ENCODE data around the gene PARD3.
"Not testable (repeated sequence)": the region's sequence is repeated elsewhere in the genome, so short reads cannot be mapped to it uniquely, and the experiment has no call there.

PARD3 gene

GRCh38 chr10:34369120-34369519, 446.0 kb downstream of the PARD3 start:
- no peak for FAIRE-seq

DNA sequence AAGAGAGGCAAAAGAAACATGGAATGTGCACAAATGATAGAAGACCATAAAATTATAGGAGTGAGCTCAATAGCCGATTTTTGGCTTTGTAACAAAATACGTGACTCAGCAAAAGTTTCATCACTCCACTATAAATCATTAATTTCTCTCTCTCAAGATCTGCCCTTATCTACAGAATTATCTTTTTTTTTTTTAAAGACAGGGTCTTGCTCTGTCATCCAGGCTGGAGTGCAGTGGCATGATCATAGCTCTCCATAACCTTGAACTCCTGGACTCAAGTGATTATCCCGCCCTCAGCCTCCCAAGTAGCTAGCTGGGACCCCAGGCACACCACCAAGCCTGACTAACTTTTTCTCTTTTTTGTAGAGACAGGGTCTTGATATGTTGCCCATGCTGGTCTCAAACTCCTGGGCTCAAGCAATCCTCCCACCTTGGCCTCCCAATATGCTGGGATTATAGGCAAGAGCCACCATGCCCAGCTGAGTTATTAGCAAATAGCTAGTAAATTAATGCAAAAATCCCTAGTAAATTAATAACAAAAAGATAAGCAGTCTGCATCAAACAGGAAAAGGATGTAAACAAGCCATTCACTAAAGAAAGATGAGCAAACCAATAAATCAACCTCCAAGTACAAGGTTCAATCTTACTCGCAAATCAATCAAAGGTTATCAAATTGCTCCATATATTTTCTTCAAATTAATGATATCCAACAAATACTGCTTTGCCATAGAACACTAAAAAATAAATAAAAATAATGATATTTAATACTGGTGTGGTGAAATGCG, 450.7 kb downstream of the PARD3 start:
- no peak for FAIRE-seq

DNA sequence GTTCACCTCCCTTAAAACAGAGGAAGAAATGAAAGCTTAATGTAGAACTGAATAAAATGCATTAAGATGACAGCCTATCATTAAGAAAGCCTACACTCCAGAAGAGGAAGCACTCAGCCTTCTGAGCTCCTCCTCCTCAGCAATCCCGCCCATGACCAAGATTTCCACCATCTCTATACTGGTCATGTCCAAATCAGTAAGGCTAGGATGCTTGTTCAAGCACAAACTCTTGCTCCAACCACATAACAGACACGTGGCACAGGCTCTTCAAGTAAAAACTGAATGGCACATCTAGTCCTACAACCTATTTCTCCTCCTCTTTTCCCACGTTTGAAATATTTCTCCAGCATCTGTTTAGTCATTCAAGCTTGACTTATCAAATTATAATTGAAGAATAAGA, 454.1 kb downstream of the PARD3 start:
- no peak for FAIRE-seq

GRCh38 chr10:34359435-34359813, 455.7 kb downstream of the PARD3 start:
- no peak for FAIRE-seq

- no peak for FAIRE-seq
Measured at GRCh38 chr10:34358729-34359434, 456.2 kb downstream of the PARD3 start.

DNA sequence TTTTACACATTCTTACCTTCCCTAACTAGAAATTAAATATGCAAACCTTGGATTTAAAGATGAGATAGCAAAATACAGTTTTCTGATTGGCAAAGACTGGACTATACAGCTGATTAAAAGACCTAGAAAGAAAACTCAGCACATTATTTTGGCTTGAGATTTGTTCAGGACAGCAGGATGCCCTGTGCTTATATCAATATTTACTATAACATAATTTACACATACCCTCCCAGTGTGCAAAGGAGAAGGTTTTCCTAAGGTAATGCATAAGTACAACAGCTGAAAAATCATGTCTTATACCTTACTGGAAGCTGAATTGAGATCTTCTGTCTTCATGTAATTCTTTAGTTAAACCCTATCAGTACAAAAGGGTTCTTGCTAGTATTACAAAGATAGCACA, 458.6 kb downstream of the PARD3 start:
- FAIRE-seq = no peak

DNA sequence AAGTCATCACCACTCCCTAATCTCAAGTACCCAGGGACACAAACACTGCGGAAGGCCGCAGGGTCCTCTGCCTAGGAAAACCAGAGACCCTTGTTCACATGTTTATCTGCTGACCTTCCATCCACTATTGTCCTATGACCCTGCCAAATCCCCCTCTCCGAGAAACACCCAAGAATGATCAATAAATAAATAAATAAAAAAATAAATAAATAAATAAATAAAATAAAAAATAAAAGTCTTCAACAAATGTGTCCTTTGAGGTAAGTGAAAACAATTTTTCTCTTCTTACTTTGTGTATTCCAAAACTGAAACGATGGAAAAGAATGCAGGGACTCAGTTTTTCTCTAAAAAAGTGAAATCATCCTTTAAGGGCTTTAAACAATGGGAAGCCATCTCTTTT, 461.6 kb downstream of the PARD3 start:
- peak; percentile 82 for FAIRE-seq

- FAIRE-seq = not testable (repeated sequence)
Measured at GRCh38 chr10:34352599-34353204, 462.4 kb downstream of the PARD3 start.

- FAIRE-seq = no peak
Measured at GRCh38 chr10:34351161-34351560, 463.9 kb downstream of the PARD3 start.

GRCh38 chr10:34348917-34349485, 466.1 kb downstream of the PARD3 start:
- FAIRE-seq = no peak

GRCh38 chr10:34348021-34348420, 467.1 kb downstream of the PARD3 start:
- FAIRE-seq = no peak

- no peak for FAIRE-seq
Measured at GRCh38 chr10:34347131-34347530, 468.0 kb downstream of the PARD3 start.

DNA sequence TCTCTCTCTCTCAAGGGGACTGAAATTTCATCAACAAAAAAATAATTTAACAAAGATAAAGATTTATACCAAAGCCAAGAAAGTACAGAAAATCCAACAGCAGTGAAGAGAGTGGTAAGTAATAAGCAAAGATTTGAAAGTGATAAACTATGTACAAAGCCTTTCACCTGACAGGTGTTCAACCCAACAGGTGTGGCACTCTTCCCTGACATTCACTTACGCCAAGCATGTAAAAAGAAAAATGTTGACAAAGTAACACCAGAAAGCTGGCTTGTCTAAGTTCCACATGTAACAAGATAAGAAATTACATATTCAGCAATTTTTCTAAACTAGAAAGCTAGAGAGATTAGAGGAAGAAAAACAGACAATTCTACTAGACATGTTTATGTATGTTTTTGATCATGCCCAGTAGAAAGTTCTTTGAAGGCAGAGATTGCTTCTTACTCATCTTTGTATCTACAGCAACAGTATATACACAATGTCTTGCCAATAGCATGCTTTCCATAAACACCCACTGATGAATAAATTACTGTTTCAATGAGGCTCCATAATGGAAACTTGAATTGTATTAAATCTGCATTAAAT, 468.5 kb downstream of the PARD3 start:
- no peak for FAIRE-seq

GRCh38 chr10:34345383-34345782, 469.7 kb downstream of the PARD3 start:
- no peak for FAIRE-seq

GRCh38 chr10:34343764-34344163, 471.3 kb downstream of the PARD3 start:
- peak; percentile 23 for FAIRE-seq

DNA sequence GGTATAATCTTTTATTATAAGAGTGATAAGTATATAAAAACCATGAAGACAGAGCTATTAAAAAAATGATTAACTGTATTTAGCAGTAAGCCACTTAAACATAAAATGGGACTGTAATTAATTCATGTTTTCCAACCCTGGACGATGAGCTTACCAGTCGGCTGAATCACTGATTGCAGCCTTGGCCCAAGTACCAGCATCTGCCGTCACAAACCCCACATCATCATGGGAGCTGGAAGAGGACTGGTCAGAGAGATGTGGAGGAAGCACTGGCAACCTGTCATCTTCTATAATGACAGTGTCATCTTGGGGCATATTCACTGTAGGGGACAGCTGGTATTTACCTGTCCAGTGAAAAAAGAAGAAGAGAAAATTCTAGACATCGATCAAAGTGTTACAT, 473.6 kb downstream of the PARD3 start:
- no peak for FAIRE-seq

DNA sequence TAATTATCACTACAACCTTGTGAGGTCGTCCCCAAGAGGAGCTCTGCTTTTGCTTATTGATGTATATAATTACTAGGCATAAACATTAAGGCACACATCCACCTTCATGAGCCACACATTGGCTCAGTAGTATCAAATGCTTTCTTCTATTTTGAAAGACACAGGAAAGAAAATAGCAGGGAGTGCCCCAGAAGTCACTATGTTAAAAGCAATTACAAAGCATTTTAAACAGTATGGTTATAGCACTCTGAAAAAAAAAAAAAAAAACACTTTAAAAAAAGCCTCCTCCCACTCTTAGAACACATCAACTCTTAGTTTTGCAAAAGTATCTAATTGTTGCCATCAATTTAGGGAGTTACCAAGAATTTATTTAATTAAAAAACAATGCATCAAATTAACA, 474.2 kb downstream of the PARD3 start:
- peak; percentile 96 for FAIRE-seq

DNA sequence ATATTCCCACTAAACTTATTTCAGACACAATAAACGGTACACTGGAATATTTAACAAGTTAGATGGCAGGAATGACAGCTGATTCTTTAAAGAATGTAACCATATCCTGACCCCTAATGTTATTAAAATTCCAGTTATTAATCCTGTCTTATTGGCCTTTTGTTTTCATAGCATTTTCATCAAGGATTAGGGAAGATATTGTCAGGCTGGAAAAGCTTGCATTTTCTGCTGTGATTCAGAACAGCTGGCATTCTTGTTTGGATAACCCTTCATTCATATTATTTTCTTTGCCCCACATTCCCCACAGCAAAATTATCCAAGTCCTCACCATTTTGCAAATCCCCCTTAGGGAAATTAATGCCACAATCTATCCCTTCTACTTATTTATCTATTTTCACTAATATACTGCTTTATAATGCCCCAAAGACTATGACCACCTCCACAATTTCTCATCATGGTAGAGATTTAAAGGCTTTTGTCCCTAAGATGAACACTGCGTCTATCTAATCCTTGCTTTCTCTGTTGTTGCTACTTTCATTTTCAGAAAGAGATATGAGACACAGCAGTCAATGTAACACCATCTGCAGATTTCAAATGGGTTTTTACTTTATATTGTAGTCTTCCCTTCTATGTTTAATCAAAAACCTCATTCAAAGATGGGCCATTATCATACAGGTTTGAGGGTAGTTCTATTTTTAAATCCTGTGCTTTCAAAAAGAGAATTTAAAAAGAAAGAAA, 475.1 kb downstream of the PARD3 start:
- FAIRE-seq = no peak

- no peak for FAIRE-seq
Measured at GRCh38 chr10:34337917-34338316, 477.2 kb downstream of the PARD3 start.

- no peak for FAIRE-seq
Measured at GRCh38 chr10:34335960-34336690, 479.0 kb downstream of the PARD3 start.

- FAIRE-seq = no peak
Measured at GRCh38 chr10:34334908-34335307, 480.2 kb downstream of the PARD3 start.

DNA sequence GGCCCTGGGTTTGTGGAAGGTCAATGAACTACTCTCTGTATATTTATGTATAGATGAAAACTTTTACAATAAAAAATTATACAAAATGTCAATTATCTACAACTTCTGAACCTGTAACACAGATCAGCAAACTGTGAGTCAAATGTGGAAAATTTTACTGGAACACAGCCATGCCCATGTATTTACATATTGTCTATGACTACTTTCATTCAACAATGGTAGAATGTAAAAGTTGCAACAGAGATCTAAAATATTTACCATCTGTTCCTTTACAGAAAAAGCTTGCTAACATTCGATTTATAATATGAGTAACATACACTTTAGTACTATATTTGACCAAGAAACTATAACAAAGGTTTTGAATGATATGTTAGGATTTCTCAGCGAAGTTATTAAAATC, 481.6 kb downstream of the PARD3 start:
- no peak for FAIRE-seq
